NCI-H524 (cell line): ENCODE measurements around the gene OR10H1.
"Not testable (repeated sequence)": the region's sequence is repeated elsewhere in the genome, so short reads cannot be mapped to it uniquely, and the experiment has no call there.

Experiments used
- DNase-seq, 2 experiments: peaks; one replicate each; lab custom pipeline; 2025; lab: John Stamatoyannopoulos, UW

Gene OR10H1

DNA sequence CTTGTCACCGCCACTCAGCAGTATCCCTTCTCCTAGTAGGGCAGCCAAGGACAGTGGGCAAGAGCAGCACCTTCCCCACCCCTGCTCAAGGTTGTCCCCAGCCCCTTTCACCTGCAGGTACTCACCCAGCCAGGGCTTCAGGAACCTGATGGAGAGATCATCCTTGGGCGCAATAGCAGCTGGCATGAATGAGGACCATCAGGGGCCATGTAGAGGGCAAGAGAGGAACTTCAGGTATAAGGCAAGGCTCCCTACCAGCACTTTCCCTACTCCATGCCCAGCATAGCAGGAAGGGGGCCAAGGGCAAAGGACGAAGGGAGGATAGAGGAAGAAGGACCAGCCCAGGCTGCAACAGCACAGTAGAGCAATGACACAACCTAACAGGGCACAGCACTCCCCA is 41.3 kb downstream of the OR10H1 start:
- not testable (repeated sequence) for DNase-seq

DNA sequence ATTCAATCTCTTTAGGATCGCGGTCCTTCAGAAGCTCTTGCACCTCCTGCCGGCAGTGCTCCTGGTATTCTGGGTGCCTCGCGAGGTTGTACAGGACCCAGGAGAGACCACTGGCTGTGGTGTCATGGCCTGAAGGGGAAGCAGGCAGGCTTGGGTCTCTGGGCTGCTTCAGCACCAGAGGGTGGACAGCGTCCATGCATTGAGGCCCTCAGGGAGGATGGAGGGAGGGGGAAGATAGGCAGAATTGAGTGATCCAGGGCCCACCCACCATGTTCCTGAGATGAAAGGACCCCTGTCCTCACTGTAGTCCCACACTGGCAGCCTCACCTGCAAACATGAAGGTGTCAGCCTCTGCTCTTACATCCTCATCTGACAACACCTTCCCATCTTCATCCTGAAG is 45.9 kb downstream of the OR10H1 start:
- no peak for DNase-seq

DNA sequence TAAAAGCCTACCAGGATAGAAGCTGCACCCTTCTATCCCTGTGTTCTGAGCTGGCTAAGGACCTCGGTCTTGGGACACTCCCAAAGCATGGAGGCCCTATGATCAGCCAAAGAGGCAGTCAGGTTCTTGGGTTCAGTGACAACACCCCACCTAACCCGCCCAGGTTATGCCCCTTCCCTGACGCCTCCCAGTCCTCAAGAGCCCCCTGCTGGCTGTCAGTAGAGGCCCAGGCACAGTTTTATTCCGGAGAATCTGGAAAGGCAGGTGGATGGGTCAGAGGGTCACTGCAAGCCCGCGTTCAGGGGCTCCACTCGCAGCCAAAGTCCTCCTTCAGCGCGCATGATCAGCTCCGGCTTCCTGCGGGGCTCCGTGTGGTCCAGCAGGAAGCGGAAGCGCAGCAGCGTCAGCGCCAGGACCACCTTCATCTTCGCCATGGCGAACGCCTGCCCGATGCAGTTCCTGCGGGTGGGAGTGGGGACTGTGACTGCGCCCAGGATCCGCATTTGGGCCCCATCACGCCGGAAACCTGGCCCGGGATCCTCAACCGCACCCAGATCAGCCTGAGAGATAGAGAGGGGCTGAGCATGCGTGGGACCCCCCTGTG is 55.4 kb downstream of the OR10H1 start:
- DNase-seq = no peak

DNA sequence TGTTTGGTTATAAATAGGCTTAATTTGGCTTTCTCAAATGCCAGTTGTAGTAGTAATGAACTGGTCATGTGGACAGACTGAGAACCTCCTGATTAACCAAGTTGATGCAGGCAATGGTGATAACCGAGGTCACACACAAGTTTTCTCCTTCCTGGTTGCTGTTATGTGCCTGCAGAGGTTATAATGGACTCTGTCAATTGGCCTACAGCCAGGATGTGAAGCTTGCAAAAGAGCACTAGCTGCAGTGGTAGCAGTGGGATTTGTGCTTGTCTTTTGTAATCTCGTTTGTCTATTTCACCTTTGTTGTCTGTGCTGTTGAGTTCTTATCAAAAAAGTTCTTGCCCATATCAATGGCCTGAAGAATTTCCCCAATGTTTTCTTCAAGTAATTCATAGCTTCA is 57.1 kb downstream of the OR10H1 start:
- DNase-seq = no peak
